Fibroblast of the conjunctiva (primary cell): ENCODE measurements around the gene SRRM5.
"Not testable (repeated sequence)": the region's sequence is repeated elsewhere in the genome, so short reads cannot be mapped to it uniquely, and the experiment has no call there.

ENCODE experiments used
- DNase-seq: peaks from one replicate; pipeline ENCODE4 v3.0.0-alpha.2; 2010; ENCODE audit warnings: low read depth

Gene SRRM5

GRCh38 chr19:43591904-43592772, 19.8 kb upstream of the SRRM5 start:
- no peak for DNase-seq

GRCh38 chr19:43592800-43593350, 19.0 kb upstream of the SRRM5 start:
- DNase-seq: no peak

- DNase-seq: no peak
Observed at GRCh38 chr19:43594081-43594697, 17.7 kb upstream of the SRRM5 start.

- peak; percentile 35 for DNase-seq
Observed at GRCh38 chr19:43594710-43595604, 16.9 kb upstream of the SRRM5 start.

- DNase-seq: no peak
Observed at GRCh38 chr19:43595605-43595998, 16.3 kb upstream of the SRRM5 start.

GRCh38 chr19:43595999-43596841, 15.7 kb upstream of the SRRM5 start, which contains the start of the genes IRGQ and ZNF576:
IRGQ (minus strand) TSS chr19:43596134; CDS start chr19:43595338, 796 bp downstream.
ZNF576 (plus strand) TSS chr19:43596595; CDS start chr19:43597109, 514 bp downstream.
- DNase-seq: peak; percentile 100

GRCh38 chr19:43596842-43597461, 14.9 kb upstream of the SRRM5 start:
- DNase-seq: no peak

GRCh38 chr19:43597876-43598275, 14.0 kb upstream of the SRRM5 start:
- DNase-seq: no peak

GRCh38 chr19:43598445-43599240, 13.2 kb upstream of the SRRM5 start:
- DNase-seq: no peak

- DNase-seq: no peak
Observed at GRCh38 chr19:43599635-43600295, 12.1 kb upstream of the SRRM5 start.

- DNase-seq: not testable (repeated sequence)
Observed at GRCh38 chr19:43600326-43600725, 11.6 kb upstream of the SRRM5 start.

GRCh38 chr19:43605875-43606568, 5.9 kb upstream of the SRRM5 start:
- no peak for DNase-seq

- no peak for DNase-seq
Observed at GRCh38 chr19:43606569-43607229, 5.2 kb upstream of the SRRM5 start.

- DNase-seq: no peak
Observed at GRCh38 chr19:43607238-43608205, 4.4 kb upstream of the SRRM5 start.

GRCh38 chr19:43609872-43610271, 2.0 kb upstream of the SRRM5 start:
- DNase-seq: no peak

- DNase-seq: no peak
Observed at GRCh38 chr19:43610493-43610892, 1.4 kb upstream of the SRRM5 start.

- DNase-seq: no peak
Observed at GRCh38 chr19:43612374-43612773, 486 bp downstream of the SRRM5 start.
